Measurements from ENCODE around the gene KIF5A.

DNA sequence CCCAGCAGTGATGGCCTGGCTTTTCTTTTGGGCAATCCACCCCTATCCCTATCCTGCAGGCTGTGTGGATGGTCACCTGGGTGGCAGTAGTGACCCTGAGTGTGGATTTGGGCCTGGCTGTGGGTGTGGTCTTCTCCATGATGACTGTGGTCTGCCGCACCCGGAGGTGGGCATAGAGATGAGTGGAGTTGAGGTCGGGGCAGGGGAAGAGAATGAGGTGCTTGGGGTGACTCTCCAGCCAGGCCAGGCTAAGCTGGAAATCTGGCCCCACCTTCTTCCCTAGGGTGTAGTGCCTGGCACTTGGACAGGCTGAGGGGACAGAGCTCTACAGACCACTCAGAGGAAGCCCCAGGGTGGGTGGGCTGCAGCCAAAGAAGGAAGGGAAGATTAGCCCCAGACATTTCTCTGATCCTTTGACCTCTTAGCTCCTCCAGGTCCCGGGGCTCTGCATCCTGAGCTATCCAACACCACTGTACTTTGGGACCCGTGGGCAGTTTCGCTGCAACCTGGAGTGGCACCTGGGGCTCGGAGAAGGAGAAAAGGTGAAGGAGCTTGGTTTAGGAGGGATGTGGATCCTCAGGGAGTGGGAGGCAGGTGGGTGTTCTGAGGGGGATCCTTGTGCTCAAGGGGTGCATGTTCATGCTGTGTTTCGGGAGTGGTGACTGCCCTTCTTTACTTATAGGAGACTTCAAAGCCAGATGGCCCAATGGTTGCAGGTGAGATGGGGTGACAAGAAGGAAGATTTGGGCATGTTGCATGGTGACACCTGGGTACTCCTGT is 74.8 kb downstream of the KIF5A start:
- TF ChIP-seq POLR2AphosphoS5 (IDR thresholded peaks at IDR 0.05; ENCODE audit: low read depth, low read length) (no peak), POLR2A (IDR thresholded peaks at IDR 0.05; ENCODE audit: low read depth, low read length) (no peak)

All from GM12892 (cell line).